K562 (cell line): Measurements from ENCODE around the gene ZNF701. TPM values are rescaled to one million over a fixed set of nuclear protein-coding genes. Genes with fewer than 3 reads are reported as not detected.

ENCODE experiments used
- ARID1B ChIP-seq: fragments of 450-650 bp; IDR thresholded peaks from 2 replicates; pipeline ENCODE4 v1.6.1; 2016; ENCODE audit warnings: antibody characterized with exemption, mild to moderate bottlenecking, inconsistent platforms
- CBX5 ChIP-seq: IDR thresholded peaks from 2 replicates; pipeline ENCODE4 v1.6.1; 2014; ENCODE audit warnings: low read depth, borderline replicate concordance
- CTCFL ChIP-seq: IDR thresholded peaks from 2 replicates; pipeline ENCODE4 v1.6.1; 2011; ENCODE audit warnings: borderline replicate concordance, low read depth, mild to moderate bottlenecking, moderate library complexity, low read length; ENCODE audit not compliant: insufficient read depth, poor library complexity, severe bottlenecking
- ETV1 ChIP-seq: fragments of 450-650 bp; conservative IDR thresholded peaks from 2 replicates; pipeline ENCODE4 v1.6.1; 2016; ENCODE audit warnings: missing genetic modification characterization, control low read depth, low read depth, missing compliant biosample characterization
- GABPA ChIP-seq: fragments of 200-800 bp; sonication (Bioruptor generic); conservative IDR thresholded peaks from 2 replicates; pipeline ENCODE4 v1.6.1; 2016; ENCODE audit warnings: low read depth, missing genetic modification characterization, missing compliant biosample characterization
- HDAC1 ChIP-seq, 2 experiments: fragments of 450-650 bp; IDR thresholded peaks; 2 replicates each; pipeline ENCODE4 v1.6.1; 2016 to 2017; ENCODE audit warnings: inconsistent platforms in 1 of 2, mild to moderate bottlenecking in 1 of 2, moderate library complexity in 1 of 2
- KDM5B ChIP-seq: fragments of 200-600 bp; sonication (generic); IDR thresholded peaks from 2 replicates; pipeline ENCODE4 v1.6.1; 2012; ENCODE audit warnings: low read depth, mild to moderate bottlenecking, moderate library complexity, low read length, control low read depth, inconsistent platforms; ENCODE audit not compliant: insufficient replicate concordance
- MAZ ChIP-seq, 2 experiments: fragments of 450-650 bp in 1 of 2; sonication (generic) in 1 of 2; formaldehyde crosslinking; IDR thresholded peaks in 1 of 2; conservative IDR thresholded peaks in 1 of 2; 2 replicates each; pipeline versions ENCODE4 v1.4.0 to v1.5.0; 2020; ENCODE audit warnings: mild to moderate bottlenecking in 1 of 2, missing genetic modification reagents in 1 of 2
- NFIX ChIP-seq: fragments of 250-450 bp; sonication (Bioruptor Pico); IDR thresholded peaks from 2 replicates; pipeline ENCODE4 v1.4.0; 2020; ENCODE audit warnings: low read depth, mild to moderate bottlenecking, moderate library complexity
- PML ChIP-seq: IDR thresholded peaks from 2 replicates; pipeline ENCODE4 v1.6.1; 2012; ENCODE audit warnings: low read length, inconsistent platforms
- RB1 ChIP-seq: fragments of 450-650 bp; IDR thresholded peaks from 2 replicates; pipeline ENCODE4 v1.6.1; 2017; ENCODE audit warnings: low read depth, mild to moderate bottlenecking
- RBM34 ChIP-seq: fragments of 200-400 bp; formaldehyde crosslinking; IDR thresholded peaks from 2 replicates; pipeline ENCODE4 v1.6.1; 2018; ENCODE audit warnings: low read length, borderline replicate concordance; ENCODE audit not compliant: insufficient read depth
- SIN3B ChIP-seq: fragments of 450-650 bp; IDR thresholded peaks from 2 replicates; pipeline ENCODE4 v1.6.1; 2017; ENCODE audit warnings: low read depth, mild to moderate bottlenecking, moderate library complexity
- TAF1 ChIP-seq: IDR thresholded peaks from 2 replicates; pipeline ENCODE4 v1.6.1; 2011; ENCODE audit warnings: mild to moderate bottlenecking, low read length, moderate library complexity; ENCODE audit not compliant: insufficient read depth, control insufficient read depth, severe bottlenecking; ENCODE audit errors: extremely low read depth
- TCF7 ChIP-seq: sonication (generic); IDR thresholded peaks from 2 replicates; pipeline ENCODE4 v1.6.1; 2016; ENCODE audit warnings: antibody characterized with exemption, borderline replicate concordance
- ZNF12 ChIP-seq: sonication (generic); formaldehyde crosslinking; IDR thresholded peaks from 2 replicates; pipeline ENCODE4 v1.4.0; 2020; ENCODE audit warnings: mild to moderate bottlenecking, missing genetic modification reagents
- ZNF347 ChIP-seq: fragments of 450-650 bp; formaldehyde crosslinking; IDR thresholded peaks from 2 replicates; pipeline ENCODE4 v1.4.0; 2020; ENCODE audit warnings: low read depth, mild to moderate bottlenecking, moderate library complexity
- ZNF511 ChIP-seq: sonication (generic); formaldehyde crosslinking; IDR thresholded peaks from 2 replicates; pipeline ENCODE4 v1.8.0; 2022; ENCODE audit warnings: mild to moderate bottlenecking, missing genetic modification reagents
- ZNF707 ChIP-seq: fragments of 250-450 bp; sonication (Bioruptor Pico); conservative IDR thresholded peaks from 2 replicates; pipeline ENCODE4 v1.8.0; 2022; ENCODE audit warnings: inconsistent platforms, mild to moderate bottlenecking, moderate library complexity
- polyA plus RNA-seq, 8 experiments: library from polyadenylated mRNA; depleted of rRNA in 4 of 8; stranded (reverse) in 5 of 8; unstranded in 3 of 8; fragments of >200 nt; fragmentation: Nextera tagmentation in 2 of 8; fragmentation: Illumina TruSeq in 1 of 8; extraction: Ambion mirVana in 2 of 8; extraction: Trizol in 1 of 8; gene quantifications; 2 replicates each; pipeline versions ENCODE4 v1.2.1 to v1.2.3, GENCODE V29; 2011 to 2014; ENCODE audit warnings: inconsistent platforms in 1 of 8, missing spikeins in 1 of 8
- total RNA-seq, 7 experiments: library from RNA; depleted of rRNA in 6 of 7; stranded (reverse); fragments of >200 nt in 6 of 7; fragmentation: Illumina TruSeq in 2 of 7; extraction: Trizol in 2 of 7; gene quantifications; 2 replicates each; pipeline versions ENCODE4 v1.2.1 to v1.2.3, GENCODE V29; 2011 to 2021; ENCODE audit warnings: low replicate concordance in 1 of 7

Gene ZNF701
- total and polyA plus RNA-seq, 9 of the 15 experiments (the other 6 are each of a cell fraction or from before 2014, with no cell fraction given): 5.3 to 15.9 (median 10.1) TPM

GRCh38 chr19:52527134-52527955 is 42.7 kb upstream of the ZNF701 start, which contains the start of gene ZNF808 (continued):
- TF ChIP-seq MAZ (CRISPR knock-in tag; conservative IDR thresholded peaks at IDR 0.05 in 1 of 2, IDR thresholded peaks at IDR 0.05 in 1 of 2) (peak in 1 of 2 experiments; percentile 67; a peak in 3 of 4 replicates), CBX5 (peak; percentile 64; the same call in 1 of the 2 replicates), ZNF12 (peak; percentile 82; the same call in 1 of the 2 replicates), RB1 (peak; percentile 58; the same call in 1 of the 2 replicates), ZNF347 (CRISPR knock-in tag) (no peak), KDM5B (peak; percentile 59), GABPA (tag) (peak; percentile 93), TAF1 (peak; percentile 80), ZNF511 (CRISPR knock-in tag) (0 out of 2 replicates have a peak, but pooled peaks have one; percentile 63), PML (peak; percentile 18; the same call in 1 of the 2 replicates), NFIX (CRISPR knock-in tag) (0 out of 2 replicates have a peak, but pooled peaks have one; percentile 5), ZNF707 (no peak), ARID1B (0 out of 2 replicates have a peak, but pooled peaks have one; percentile 5), HDAC1 (IDR thresholded peaks at IDR 0.05) (peak in 1 of 2 experiments; percentile 50; a peak in 2 of 4 replicates), ETV1 (tag) (peak; percentile 62), SIN3B (0 out of 2 replicates have a peak, but pooled peaks have one; percentile 38), CTCFL (peak; percentile 69), RBM34 (no peak), TCF7 (no peak)
